ENCODE data around the gene PPIL6.

Gene PPIL6

DNA sequence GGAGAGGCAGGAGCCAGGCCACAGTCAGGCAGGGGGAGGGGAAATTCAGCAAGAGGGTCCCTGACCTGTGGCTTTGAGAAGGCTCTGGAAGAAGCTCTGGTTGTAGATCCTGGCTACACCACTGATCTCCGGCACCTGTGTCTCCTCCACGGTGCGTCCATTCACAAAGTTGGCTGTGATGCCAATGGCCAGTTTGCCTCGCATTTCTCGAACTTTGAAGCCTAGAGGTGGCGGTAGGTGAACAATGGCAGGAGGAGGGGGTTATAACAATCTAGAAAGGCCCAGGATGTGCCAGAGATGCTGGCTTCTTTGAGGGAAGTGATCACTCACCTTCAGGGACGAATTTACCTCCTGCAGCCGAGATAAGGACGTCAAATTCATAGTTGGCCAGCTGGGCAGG, 11.8 kb upstream of the PPIL6 start:
- Histone ChIP-seq H3K4me1 (ENCODE audit: control insufficient read depth, insufficient read depth, low read length) (peaks cover 3% of the 10 kb centered on the region), H3K27me3 (ENCODE audit: control insufficient read depth, insufficient read depth, low read length) (no peaks in the 10 kb centered on the region), H3K4me3 (ENCODE audit: low read length) (no peak overlapping the region), H3K36me3 (ENCODE audit: control insufficient read depth, insufficient read depth, low read length) (peaks cover 8% of the 10 kb centered on the region), H3K9ac (ENCODE audit: low read length) (no peak overlapping the region), H3K27ac (ENCODE audit: low read depth, low read length) (no peak overlapping the region)

DNA sequence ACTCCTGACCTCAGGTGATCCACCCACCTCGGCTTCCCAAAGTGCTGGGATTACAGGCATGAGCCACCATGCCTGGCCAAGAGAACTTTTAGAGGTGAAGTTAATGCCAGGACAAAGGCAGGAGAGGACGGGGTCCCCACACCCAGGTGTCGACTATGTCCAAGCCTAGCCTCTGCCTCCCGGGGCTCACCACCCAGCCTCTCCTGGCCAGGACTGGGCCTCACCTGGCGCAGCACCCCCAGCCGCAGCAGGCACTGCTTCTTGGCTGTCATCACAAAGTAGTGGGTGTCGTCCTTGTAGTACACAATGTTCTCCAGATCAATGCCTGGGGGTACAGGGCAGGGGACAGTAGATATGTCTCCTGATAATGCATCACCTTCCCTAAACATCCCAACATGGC, 10.9 kb upstream of the PPIL6 start:
- Histone ChIP-seq H3K27me3 (ENCODE audit: control insufficient read depth, insufficient read depth, low read length) (no peaks in the 10 kb centered on the region), H3K4me3 (ENCODE audit: low read length) (no peak overlapping the region), H3K9ac (ENCODE audit: low read length) (no peak overlapping the region), H3K36me3 (ENCODE audit: control insufficient read depth, insufficient read depth, low read length) (peaks cover 11% of the 10 kb centered on the region), H3K27ac (ENCODE audit: low read depth, low read length) (no peak overlapping the region), H3K4me1 (ENCODE audit: control insufficient read depth, insufficient read depth, low read length) (peaks cover 3% of the 10 kb centered on the region)

DNA sequence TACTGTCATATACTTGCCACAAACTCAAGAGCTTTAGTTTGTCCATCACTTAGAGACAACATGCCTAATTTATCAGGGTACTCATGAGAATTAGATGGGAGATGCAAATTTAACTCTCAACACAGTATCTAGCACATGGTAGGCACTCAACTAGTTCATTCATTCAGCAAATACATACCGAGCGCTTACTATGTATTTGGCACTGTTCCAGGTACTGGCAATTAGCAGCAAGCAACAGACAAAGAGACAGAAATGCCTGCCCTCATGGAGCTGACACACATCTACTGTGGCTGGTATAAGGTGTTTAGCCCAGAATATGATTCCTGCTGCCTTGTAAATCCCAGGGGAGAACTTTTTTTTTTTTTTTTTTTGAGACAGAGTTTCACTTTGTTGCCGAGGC, 10.4 kb upstream of the PPIL6 start:
- H3K27me3 ChIP-seq (ENCODE audit: control insufficient read depth, insufficient read depth, low read length): no peaks in the 10 kb centered on the region
- H3K36me3 ChIP-seq (ENCODE audit: control insufficient read depth, insufficient read depth, low read length): peaks cover 11% of the 10 kb centered on the region
- no peak overlapping the region for H3K9ac ChIP-seq (ENCODE audit: low read length)
- no peak overlapping the region for H3K27ac ChIP-seq (ENCODE audit: low read depth, low read length)
- peaks cover 3% of the 10 kb centered on the region for H3K4me1 ChIP-seq (ENCODE audit: control insufficient read depth, insufficient read depth, low read length)
- H3K4me3 ChIP-seq (ENCODE audit: low read length): no peak overlapping the region

DNA sequence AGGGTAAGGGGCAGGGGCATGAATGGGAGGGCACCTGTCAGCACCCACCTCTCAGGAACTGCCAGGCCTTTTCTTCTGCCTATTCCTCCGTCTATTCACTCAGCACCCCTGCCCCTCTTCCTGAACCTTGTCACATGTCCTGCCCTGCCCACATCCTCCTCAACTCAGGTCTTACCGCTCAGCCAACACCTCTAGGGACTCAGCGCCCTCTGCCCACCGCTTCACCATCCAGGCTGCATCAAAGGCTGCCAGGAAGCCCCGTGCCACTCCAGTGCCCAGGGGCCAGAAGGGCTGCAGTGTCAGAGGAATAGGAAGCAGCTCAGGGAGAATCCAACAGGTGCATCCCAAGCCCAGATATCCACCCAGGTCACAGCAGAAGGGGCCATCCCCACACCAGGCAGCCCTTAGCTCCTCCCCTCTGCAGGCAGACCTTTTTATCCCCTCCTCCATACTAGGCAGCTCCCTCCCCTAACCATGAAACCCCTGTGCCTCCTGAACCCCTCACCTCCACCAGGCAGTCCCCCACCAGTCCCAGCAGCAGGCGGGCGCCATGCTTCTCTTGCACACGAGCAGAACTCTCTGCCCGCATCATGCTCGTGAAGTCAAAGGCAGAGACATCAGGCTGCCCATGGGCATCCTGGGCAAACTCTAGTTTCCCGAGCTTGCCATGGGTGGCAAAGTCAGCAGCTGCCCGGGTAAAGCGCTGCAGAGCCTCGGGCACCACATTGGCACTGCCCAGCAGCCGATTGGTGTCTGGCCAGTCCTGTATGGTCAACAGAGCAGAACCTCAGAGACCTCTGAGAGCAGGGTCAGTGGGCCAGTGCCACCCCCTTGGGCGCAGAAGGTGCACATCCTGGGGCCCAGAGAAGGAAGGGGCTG, 9.6 kb upstream of the PPIL6 start:
- Histone ChIP-seq H3K27me3 (ENCODE audit: control insufficient read depth, insufficient read depth, low read length) (no peaks in the 10 kb centered on the region), H3K36me3 (ENCODE audit: control insufficient read depth, insufficient read depth, low read length) (peaks cover 11% of the 10 kb centered on the region), H3K27ac (ENCODE audit: low read depth, low read length) (no peak overlapping the region)

DNA sequence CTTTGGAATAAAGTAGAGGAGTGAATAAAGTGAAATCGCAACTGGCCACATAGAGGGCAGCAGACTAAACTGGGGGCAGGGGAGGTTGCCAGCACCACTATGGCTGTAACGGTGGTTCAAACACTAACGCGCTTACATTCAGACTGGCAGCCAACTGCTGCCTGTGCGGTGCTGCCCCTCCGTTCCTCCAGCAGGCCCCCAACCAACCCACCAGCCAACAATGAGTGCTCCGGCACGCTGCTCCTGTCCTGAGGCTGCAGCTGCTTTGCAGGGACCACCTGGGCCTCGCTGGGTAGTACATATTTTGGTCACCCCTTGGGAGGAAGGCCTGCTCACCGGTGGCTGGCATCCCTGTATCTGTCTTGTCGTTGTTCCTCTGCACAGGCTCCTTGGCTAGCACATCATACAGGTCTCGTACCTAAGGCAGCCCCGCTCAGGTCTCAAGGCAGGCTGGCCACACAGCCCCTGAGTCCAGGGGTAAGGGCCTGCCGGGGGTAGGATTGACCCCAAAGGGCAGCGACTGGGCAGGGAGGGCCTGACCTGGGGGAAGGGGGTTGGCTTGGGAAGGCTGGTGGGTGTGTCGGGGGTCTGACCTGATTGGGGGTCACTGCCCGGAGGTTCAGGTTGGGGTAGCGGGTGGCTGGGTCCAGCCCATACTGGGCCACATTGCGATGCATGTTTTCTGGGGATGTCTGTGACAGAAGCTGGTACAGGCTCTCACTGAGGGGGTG, 8.8 kb upstream of the PPIL6 start:
- Histone ChIP-seq H3K9ac (ENCODE audit: low read length) (no peak overlapping the region), H3K36me3 (ENCODE audit: control insufficient read depth, insufficient read depth, low read length) (peaks cover 11% of the 10 kb centered on the region), H3K4me1 (ENCODE audit: control insufficient read depth, insufficient read depth, low read length) (no peaks in the 10 kb centered on the region), H3K27ac (ENCODE audit: low read depth, low read length) (no peak overlapping the region), H3K27me3 (ENCODE audit: control insufficient read depth, insufficient read depth, low read length) (no peaks in the 10 kb centered on the region), H3K4me3 (ENCODE audit: low read length) (no peak overlapping the region)

More for the DNA sequence above, 9.6 kb upstream of the PPIL6 start:
- Histone ChIP-seq H3K4me3 (ENCODE audit: low read length) (no peak overlapping the region), H3K9ac (ENCODE audit: low read length) (no peak overlapping the region), H3K4me1 (ENCODE audit: control insufficient read depth, insufficient read depth, low read length) (no peaks in the 10 kb centered on the region)

DNA sequence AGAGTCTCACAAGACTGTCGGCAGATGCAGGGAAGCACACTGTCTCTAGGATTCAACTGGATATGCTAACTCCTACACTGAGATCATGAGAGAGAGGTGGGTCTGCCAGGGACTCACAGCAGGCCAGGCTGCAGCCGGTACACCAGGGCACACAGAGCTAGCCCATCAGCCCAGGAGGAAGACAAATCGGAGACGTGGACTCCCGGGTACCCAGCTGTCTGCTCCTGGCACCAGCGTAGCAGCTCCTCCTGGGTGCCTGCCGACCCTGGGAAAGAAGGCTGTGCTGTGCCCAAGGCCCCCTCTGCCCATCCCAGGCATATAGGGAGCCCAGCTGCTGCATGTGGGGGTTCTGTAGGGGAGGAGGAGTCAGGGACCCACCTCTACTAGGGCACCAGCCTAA, 8.2 kb upstream of the PPIL6 start:
- Histone ChIP-seq H3K4me3 (ENCODE audit: low read length) (no peak overlapping the region), H3K9ac (ENCODE audit: low read length) (no peak overlapping the region), H3K36me3 (ENCODE audit: control insufficient read depth, insufficient read depth, low read length) (peaks cover 14% of the 10 kb centered on the region), H3K4me1 (ENCODE audit: control insufficient read depth, insufficient read depth, low read length) (no peaks in the 10 kb centered on the region), H3K27ac (ENCODE audit: low read depth, low read length) (no peak overlapping the region), H3K27me3 (ENCODE audit: control insufficient read depth, insufficient read depth, low read length) (no peaks in the 10 kb centered on the region)

DNA sequence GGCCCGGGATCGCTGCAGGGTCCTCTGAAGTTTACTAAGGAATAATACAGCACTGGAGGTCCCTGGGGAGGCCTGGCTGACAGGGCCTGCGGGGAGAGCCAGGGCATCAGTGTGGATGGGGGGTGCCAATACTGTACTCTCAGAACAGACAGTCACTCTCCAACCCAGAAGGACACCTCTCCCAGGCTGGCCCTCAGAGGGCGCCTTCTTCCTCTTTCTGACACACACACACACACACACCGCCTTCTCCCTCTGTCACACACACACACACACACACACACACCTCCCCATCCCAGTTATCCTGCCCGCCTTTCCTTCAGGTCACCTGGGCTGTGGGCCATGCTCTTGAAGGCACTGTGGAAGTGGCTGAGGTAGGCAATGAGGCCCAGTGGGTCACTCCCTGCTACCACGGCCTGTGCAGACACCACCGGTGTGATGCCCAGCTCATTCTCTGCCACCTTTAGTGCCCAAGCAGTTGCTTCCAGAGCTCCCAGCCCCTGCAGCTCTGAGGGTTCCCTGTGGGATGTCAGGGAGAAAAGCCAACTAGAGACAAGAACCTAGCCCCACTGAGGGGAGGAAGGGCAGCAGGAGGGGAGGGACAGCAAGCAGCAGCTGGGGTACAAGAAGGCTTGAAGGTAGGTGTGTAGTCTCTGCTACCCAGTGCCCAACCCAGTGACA, 7.6 kb upstream of the PPIL6 start:
- peaks cover 11% of the 10 kb centered on the region for H3K36me3 ChIP-seq (ENCODE audit: control insufficient read depth, insufficient read depth, low read length)
- H3K4me1 ChIP-seq (ENCODE audit: control insufficient read depth, insufficient read depth, low read length): no peaks in the 10 kb centered on the region
- no peak overlapping the region for H3K9ac ChIP-seq (ENCODE audit: low read length)
- H3K27ac ChIP-seq (ENCODE audit: low read depth, low read length): no peak overlapping the region
- no peak overlapping the region for H3K4me3 ChIP-seq (ENCODE audit: low read length)
- H3K27me3 ChIP-seq (ENCODE audit: control insufficient read depth, insufficient read depth, low read length): no peaks in the 10 kb centered on the region

DNA sequence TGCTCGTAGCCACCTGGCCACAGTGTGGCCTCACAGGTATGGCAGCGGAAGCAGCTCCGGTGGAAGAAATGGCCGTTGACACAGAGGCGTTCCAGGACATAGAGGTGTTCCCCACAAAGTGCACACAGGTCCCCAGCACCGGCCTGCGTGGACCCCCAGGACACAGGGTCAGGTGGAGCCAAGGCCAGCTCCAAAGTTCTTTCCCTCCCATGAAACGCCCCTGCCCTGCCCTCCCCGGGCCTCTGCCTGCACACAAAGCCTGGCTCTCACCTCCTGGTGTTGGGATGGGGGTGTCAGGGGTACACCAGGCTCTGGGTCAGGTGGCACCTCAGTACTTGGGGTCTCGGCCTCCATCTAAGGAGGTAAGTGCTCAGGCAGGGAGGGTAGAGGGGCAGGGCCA, 6.7 kb upstream of the PPIL6 start:
- H3K27ac ChIP-seq (ENCODE audit: low read depth, low read length): no peak overlapping the region
- no peaks in the 10 kb centered on the region for H3K27me3 ChIP-seq (ENCODE audit: control insufficient read depth, insufficient read depth, low read length)
- no peak overlapping the region for H3K4me3 ChIP-seq (ENCODE audit: low read length)
- H3K9ac ChIP-seq (ENCODE audit: low read length): no peak overlapping the region
- no peaks in the 10 kb centered on the region for H3K4me1 ChIP-seq (ENCODE audit: control insufficient read depth, insufficient read depth, low read length)
- H3K36me3 ChIP-seq (ENCODE audit: control insufficient read depth, insufficient read depth, low read length): peaks cover 17% of the 10 kb centered on the region

DNA sequence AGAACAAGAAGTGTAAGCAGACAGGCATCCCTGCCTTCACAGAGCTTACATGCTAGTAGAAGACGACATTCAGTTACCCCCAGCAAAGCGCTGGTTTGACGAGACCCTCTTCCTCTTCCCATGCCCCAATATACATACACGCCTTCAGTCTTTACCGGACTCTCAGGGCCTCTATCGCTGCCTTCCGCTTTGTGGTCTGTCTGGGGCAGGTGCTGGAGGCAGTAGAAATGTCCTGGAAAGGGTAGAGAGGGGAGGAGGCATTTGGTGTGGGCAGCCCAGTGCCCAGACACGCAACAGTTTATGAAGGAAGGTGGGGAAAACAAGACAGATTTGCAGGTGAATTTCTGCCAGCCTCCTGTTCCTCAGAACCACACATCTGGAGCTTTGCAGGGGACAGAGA, 6.1 kb upstream of the PPIL6 start:
- no peak overlapping the region for H3K27ac ChIP-seq (ENCODE audit: low read depth, low read length)
- H3K36me3 ChIP-seq (ENCODE audit: control insufficient read depth, insufficient read depth, low read length): peaks cover 17% of the 10 kb centered on the region
- no peak overlapping the region for H3K9ac ChIP-seq (ENCODE audit: low read length)
- H3K4me3 ChIP-seq (ENCODE audit: low read length): no peak overlapping the region
- H3K27me3 ChIP-seq (ENCODE audit: control insufficient read depth, insufficient read depth, low read length): no peaks in the 10 kb centered on the region
- peaks cover under 1% of the 10 kb centered on the region for H3K4me1 ChIP-seq (ENCODE audit: control insufficient read depth, insufficient read depth, low read length)

DNA sequence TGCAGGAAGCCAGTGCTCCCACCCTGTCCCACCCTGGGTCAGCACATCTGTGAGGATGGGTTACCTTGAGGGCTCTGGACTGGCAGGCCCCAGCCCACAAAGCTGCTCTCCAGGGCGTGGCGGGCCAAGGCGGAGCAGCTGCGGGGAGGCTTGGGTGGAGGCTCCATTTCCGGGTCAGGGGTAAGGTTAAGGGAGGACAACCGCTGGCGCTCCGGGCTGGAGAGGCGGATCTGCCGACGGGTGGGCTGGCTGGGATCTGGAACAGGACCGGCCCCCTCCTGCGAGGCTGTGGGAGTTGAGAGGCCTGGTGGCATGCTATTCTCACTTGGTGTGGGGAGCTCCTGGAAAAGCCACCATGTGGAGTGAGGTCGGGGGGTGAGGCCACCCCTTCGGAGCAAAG, 5.6 kb upstream of the PPIL6 start:
- no peak overlapping the region for H3K27ac ChIP-seq (ENCODE audit: low read depth, low read length)
- no peak overlapping the region for H3K9ac ChIP-seq (ENCODE audit: low read length)
- H3K4me3 ChIP-seq (ENCODE audit: low read length): no peak overlapping the region
- peaks cover 3% of the 10 kb centered on the region for H3K4me1 ChIP-seq (ENCODE audit: control insufficient read depth, insufficient read depth, low read length)
- H3K27me3 ChIP-seq (ENCODE audit: control insufficient read depth, insufficient read depth, low read length): no peaks in the 10 kb centered on the region
- H3K36me3 ChIP-seq (ENCODE audit: control insufficient read depth, insufficient read depth, low read length): peaks cover 17% of the 10 kb centered on the region

DNA sequence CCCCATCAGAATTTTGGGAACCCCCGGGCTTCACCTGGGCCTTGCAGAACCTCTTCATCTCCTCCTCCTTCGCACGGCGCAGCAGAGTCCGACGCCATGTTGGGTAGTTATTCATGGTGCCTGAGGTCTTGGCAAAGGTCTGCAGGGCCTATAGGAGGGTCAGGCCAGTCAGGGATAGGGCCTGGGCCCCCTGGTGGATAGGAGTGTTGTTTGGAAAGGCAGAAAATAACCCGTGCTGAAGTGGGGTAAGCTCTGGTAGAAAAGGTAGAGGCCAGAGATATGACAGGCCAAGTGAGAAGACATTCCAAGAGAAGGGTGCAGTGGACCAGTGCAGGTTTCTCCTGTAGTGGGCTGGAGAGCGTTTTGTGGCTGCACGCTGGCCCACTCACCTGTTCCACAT, 5.0 kb upstream of the PPIL6 start:
- H3K36me3 ChIP-seq (ENCODE audit: control insufficient read depth, insufficient read depth, low read length): peaks cover 17% of the 10 kb centered on the region
- peaks cover 3% of the 10 kb centered on the region for H3K4me1 ChIP-seq (ENCODE audit: control insufficient read depth, insufficient read depth, low read length)
- H3K27ac ChIP-seq (ENCODE audit: low read depth, low read length): no peak overlapping the region
- no peaks in the 10 kb centered on the region for H3K27me3 ChIP-seq (ENCODE audit: control insufficient read depth, insufficient read depth, low read length)
- H3K4me3 ChIP-seq (ENCODE audit: low read length): no peak overlapping the region
- no peak overlapping the region for H3K9ac ChIP-seq (ENCODE audit: low read length)

DNA sequence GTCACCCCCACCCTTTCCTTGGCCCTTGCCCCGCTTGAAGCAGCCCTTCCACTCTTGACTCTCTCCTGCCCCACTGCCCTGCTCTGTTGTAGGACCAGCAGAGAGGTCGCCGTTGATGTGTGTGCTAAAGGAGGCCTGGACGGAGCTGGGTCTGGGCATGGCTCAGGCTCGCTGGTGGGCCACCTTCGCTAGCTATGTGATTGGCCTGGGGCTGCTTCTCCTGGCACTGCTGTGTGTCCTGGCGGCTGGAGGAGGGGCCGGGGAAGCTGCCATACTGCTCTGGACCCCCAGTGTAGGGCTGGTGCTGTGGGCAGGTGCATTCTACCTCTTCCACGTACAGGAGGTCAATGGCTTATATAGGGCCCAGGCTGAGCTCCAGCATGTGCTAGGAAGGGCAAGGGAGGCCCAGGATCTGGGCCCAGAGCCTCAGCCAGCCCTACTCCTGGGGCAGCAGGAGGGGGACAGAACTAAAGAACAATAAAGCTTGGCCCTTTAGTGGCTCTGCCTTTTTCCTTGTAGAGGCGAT, 3.1 kb upstream of the PPIL6 start:
- Histone ChIP-seq H3K27me3 (ENCODE audit: control insufficient read depth, insufficient read depth, low read length) (no peaks in the 10 kb centered on the region), H3K4me1 (ENCODE audit: control insufficient read depth, insufficient read depth, low read length) (peaks cover 3% of the 10 kb centered on the region), H3K4me3 (ENCODE audit: low read length) (no peak overlapping the region), H3K9ac (ENCODE audit: low read length) (no peak overlapping the region), H3K36me3 (ENCODE audit: control insufficient read depth, insufficient read depth, low read length) (peaks cover 17% of the 10 kb centered on the region), H3K27ac (ENCODE audit: low read depth, low read length) (no peak overlapping the region)
